ENCODE data around the gene ABCD3. TPM values are rescaled to one million over a fixed set of nuclear protein-coding genes. Genes with fewer than 3 reads are reported as not detected.

The ABCD3 gene
- total and polyA plus RNA-seq, 2 of the 4 experiments (the other 2 are of a cell fraction): 13.6 to 32.6 TPM

DNA sequence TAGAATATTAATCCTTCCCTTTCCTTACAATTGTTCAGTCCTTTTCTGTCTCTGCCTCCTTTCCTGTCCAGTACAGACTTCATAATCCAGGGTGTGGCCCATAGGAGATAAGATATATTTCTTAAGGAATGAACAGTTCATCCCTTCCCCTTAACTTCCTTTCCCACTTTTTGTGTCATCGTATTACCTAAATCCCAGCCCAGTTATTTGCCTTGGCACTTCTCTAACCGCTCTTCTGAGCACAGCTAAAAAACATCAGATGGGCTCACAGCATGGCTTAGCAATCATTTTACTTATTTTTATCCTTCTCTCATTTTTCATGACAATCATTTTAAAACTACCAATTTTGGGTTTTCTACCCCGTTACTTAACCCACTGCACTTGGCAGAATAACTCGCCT, 83.7 kb downstream of the ABCD3 start:
- Histone ChIP-seq H3K4me1 (ENCODE audit: control insufficient read depth, insufficient read depth, low read length) (no peaks in the 10 kb centered on the region), H2BK120ac (ENCODE audit: low read depth, low read length) (no peak overlapping the region), H3K9me3 (ENCODE audit: control insufficient read depth, insufficient read depth, low read length) (no peaks in the 10 kb centered on the region), H4K20me1 (ENCODE audit: insufficient read depth, low read length) (no peaks in the 10 kb centered on the region), H2BK15ac (ENCODE audit: low read depth, low read length) (no peak overlapping the region), H3K18ac (ENCODE audit: low read depth, low read length) (no peak overlapping the region), H2BK20ac (ENCODE audit: low read depth, low read length) (no peak overlapping the region), H4K5ac (ENCODE audit: low read depth, low read length) (no peak overlapping the region), H2AK9ac (replicated peaks; ENCODE audit: low read depth, low read length, poor library complexity) (no peak overlapping the region), H3K4me3 (ENCODE audit: insufficient read depth, low read depth, low read length) (no peak overlapping the region), H3K36me3 (ENCODE audit: control insufficient read depth, insufficient read depth, low read length) (peaks cover 18% of the 10 kb centered on the region), H3K4me2 (ENCODE audit: low read depth, low read length) (no peak overlapping the region), H3K27me3 (ENCODE audit: control insufficient read depth, insufficient read depth, low read length) (no peaks in the 10 kb centered on the region), H3K27ac (ENCODE audit: insufficient read depth, low read length) (no peak overlapping the region), H4K8ac (ENCODE audit: low read depth in 2 of 2, low read length in 2 of 2) (no peak overlapping the region), H3K23ac (ENCODE audit: low read depth, low read length) (no peak overlapping the region), H2BK5ac (ENCODE audit: low read depth, low read length, poor library complexity, severe bottlenecking) (no peak overlapping the region), H3K56ac (ENCODE audit: extremely low read depth, insufficient read depth, low read length) (no peak overlapping the region), H3K79me1 (ENCODE audit: low read depth in 1 of 2, low read length in 2 of 2) (peaks cover 0 to 2% of the 10 kb centered on the region in 2 experiments; a peak in 1 of 4 replicates), H2AK5ac (ENCODE audit: low read depth, low read length) (no peak overlapping the region), H3K9ac (ENCODE audit: low read depth, low read length) (no peak overlapping the region), H3K9me1 (ENCODE audit: insufficient read depth, low read length) (no peaks in the 10 kb centered on the region; the same call in 1 of the 2 replicates), H3K4ac (ENCODE audit: low read depth, low read length) (no peak overlapping the region), H3K14ac (replicated peaks; ENCODE audit: low read depth, low read length) (no peak overlapping the region), H2AFZ (replicated peaks; ENCODE audit: low read length, poor library complexity) (no peak overlapping the region), H4K91ac (ENCODE audit: insufficient read depth, low read depth, low read length) (no peak overlapping the region)
- CTCF ChIA-PET: no interaction called here
- ATAC-seq (ENCODE audit: low read depth) (no peak), DNase-seq (no peak)
- WGBS, 2 experiments (ENCODE audit: extremely low coverage in 2 of 2, insufficient read length in 1 of 2): 100% methylated on average over 1 of the region's 4 CpGs; no CpG with 5 or more reads in 1 of the 2 experiments
- intact Hi-C loops (cut with micrococcal nuclease) (no loop called here), dilution Hi-C loops (cut with HindIII; ENCODE audit: low sequenced_read_pairs, unreplicated experiment) (no loop called here), in situ Hi-C loops (cut with MboI; ENCODE audit: low sequenced_read_pairs) (no loop called here)
- TF ChIP-seq MAFK (IDR thresholded peaks at IDR 0.05; ENCODE audit: low read depth, low read length): no peak
- TF ChIP-seq, protein P1, sequence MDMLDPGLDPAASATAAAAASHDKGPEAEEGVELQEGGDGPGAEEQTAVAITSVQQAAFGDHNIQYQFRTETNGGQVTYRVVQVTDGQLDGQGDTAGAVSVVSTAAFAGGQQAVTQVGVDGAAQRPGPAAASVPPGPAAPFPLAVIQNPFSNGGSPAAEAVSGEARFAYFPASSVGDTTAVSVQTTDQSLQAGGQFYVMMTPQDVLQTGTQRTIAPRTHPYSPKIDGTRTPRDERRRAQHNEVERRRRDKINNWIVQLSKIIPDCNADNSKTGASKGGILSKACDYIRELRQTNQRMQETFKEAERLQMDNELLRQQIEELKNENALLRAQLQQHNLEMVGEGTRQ (IDR thresholded peaks at IDR 0.05; ENCODE audit: low read depth, low read length): no peak
- TF ChIP-seq POLR2A (IDR thresholded peaks at IDR 0.05; ENCODE audit: low read depth, low read length): no peak
- TF ChIP-seq MXI1 (IDR thresholded peaks at IDR 0.05; ENCODE audit: borderline replicate concordance, low read depth, low read length): no peak
- TF ChIP-seq, protein P2, sequence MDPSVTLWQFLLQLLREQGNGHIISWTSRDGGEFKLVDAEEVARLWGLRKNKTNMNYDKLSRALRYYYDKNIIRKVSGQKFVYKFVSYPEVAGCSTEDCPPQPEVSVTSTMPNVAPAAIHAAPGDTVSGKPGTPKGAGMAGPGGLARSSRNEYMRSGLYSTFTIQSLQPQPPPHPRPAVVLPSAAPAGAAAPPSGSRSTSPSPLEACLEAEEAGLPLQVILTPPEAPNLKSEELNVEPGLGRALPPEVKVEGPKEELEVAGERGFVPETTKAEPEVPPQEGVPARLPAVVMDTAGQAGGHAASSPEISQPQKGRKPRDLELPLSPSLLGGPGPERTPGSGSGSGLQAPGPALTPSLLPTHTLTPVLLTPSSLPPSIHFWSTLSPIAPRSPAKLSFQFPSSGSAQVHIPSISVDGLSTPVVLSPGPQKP (IDR thresholded peaks at IDR 0.05; ENCODE audit: borderline replicate concordance, low read depth, low read length): no peak
- TF ChIP-seq, protein P3, sequence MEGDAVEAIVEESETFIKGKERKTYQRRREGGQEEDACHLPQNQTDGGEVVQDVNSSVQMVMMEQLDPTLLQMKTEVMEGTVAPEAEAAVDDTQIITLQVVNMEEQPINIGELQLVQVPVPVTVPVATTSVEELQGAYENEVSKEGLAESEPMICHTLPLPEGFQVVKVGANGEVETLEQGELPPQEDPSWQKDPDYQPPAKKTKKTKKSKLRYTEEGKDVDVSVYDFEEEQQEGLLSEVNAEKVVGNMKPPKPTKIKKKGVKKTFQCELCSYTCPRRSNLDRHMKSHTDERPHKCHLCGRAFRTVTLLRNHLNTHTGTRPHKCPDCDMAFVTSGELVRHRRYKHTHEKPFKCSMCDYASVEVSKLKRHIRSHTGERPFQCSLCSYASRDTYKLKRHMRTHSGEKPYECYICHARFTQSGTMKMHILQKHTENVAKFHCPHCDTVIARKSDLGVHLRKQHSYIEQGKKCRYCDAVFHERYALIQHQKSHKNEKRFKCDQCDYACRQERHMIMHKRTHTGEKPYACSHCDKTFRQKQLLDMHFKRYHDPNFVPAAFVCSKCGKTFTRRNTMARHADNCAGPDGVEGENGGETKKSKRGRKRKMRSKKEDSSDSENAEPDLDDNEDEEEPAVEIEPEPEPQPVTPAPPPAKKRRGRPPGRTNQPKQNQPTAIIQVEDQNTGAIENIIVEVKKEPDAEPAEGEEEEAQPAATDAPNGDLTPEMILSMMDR (conservative IDR thresholded peaks at IDR 0.05; ENCODE audit: low read depth, low read length): no peak
- no peak for TF ChIP-seq RFX5 (IDR thresholded peaks at IDR 0.05; ENCODE audit: low read depth, low read length)
- no peak for TF ChIP-seq FOS (IDR thresholded peaks at IDR 0.05; ENCODE audit: low read depth, low read length)
- no peak for TF ChIP-seq BHLHE40 (IDR thresholded peaks at IDR 0.05; ENCODE audit: low read depth, low read length)
- no peak for TF ChIP-seq RCOR1 (IDR thresholded peaks at IDR 0.05; ENCODE audit: insufficient replicate concordance, low read length)
- TF ChIP-seq RAD21 (IDR thresholded peaks at IDR 0.05; ENCODE audit: low read length): no peak
- POLR2A ChIA-PET (ENCODE audit: unreplicated experiment): no interaction called here
- no TSS peak for BruUV-seq (replicated peaks)
